D721Med (cell line): ENCODE measurements around the gene CALR.
"Not testable (repeated sequence)": the region's sequence is repeated elsewhere in the genome, so short reads cannot be mapped to it uniquely, and the experiment has no call there.

Experiments
- DNase-seq: peaks from one replicate; pipeline ENCODE4 v3.0.0; 2011; ENCODE audit warnings: low spot score; ENCODE audit not compliant: insufficient read length
- FAIRE-seq: peaks from 2 replicates; lab custom pipeline; 2011; peaks lifted over from hg19 to GRCh38; lab: Jason Lieb, UNC
- CTCF ChIP-seq: IDR thresholded peaks from 2 replicates; pipeline ENCODE4 v1.5.1; 2012; ENCODE audit warnings: mild to moderate bottlenecking, control low read depth; ENCODE audit not compliant: insufficient read depth; ENCODE audit errors: missing control alignments

Gene CALR

GRCh38 chr19:12949363-12950283 is 11.2 kb downstream of the CALR start:
- no peak for TF ChIP-seq CTCF
- DNase-seq (no peak), FAIRE-seq (no peak)

GRCh38 chr19:12952050-12952449 is 13.6 kb downstream of the CALR start:
- not testable (repeated sequence) for FAIRE-seq, DNase-seq

DNA sequence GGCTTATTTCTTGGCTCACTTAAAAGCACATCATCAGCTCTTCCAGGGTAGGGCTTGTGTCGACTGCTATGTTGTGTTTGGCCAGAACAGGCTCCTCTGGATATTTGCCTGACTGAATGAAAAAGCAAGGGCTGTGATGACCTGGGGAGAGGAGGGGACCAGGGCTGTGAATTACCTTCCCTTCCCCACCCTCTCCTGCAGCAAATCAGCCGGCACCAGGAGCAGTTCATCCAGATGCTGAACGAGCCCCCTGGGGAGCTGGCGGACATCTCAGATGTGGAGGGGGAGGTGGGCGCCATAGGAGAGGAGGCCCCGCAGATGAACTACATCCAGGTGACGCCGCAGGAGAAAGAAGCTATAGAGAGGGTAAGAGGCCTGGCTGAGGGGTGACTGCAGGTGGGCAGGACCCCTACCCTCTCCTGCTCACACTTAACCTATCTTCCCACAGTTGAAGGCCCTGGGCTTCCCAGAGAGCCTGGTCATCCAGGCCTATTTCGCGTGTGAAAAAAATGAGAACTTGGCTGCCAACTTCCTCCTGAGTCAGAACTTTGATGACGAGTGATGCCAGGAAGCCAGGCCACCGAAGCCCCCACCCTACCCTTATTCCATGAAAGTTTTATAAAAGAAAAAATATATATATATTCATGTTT is 14.2 kb downstream of the CALR start:
- DNase-seq (no peak), FAIRE-seq (no peak)

GRCh38 chr19:12953138-12953798 is 14.9 kb downstream of the CALR start:
- DNase-seq (no peak), FAIRE-seq (no peak)
- no peak for TF ChIP-seq CTCF

More for the DNA sequence above, 14.2 kb downstream of the CALR start:
- no peak for TF ChIP-seq CTCF

DNA sequence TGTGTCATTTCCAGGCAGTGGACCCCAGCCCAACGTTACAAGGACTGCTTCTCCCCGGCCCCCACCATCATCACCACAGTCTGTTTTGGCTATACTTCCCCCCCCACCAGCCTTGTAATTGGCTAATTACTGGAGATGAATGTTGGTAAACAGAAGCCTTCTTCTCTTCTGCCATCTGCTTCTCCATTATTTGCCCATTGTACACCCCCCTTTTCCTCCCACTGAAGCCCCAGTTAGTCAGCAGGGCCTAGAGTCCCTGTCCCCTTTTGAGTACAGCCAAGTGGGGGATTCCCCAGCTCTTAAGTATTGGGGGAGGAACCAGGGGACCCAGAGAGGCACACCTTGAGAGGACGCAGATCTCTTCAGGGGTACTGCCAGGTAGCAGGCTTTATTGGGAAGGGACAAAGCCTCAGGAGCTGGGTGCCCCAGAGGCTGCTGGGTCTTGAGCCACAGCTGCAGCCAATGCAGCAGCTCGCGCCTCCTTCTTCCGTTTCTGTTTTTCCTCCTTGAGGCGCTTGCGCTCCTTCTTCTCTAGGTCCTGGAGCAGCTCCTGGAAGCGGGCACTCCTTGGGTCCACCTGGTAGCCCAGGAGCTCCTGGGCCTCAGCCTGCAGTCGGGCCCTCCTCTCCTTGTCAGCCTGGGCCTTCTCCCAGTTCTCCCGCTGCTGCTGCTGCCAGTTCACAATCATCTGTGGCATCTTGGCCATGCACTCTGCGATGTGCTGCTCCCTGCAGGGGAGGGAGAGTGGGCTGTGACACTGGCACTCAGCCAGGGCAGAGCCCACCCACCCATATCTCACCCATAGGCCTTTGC is 15.6 kb downstream of the CALR start:
- no peak for TF ChIP-seq CTCF
- DNase-seq (no peak), FAIRE-seq (no peak)

DNA sequence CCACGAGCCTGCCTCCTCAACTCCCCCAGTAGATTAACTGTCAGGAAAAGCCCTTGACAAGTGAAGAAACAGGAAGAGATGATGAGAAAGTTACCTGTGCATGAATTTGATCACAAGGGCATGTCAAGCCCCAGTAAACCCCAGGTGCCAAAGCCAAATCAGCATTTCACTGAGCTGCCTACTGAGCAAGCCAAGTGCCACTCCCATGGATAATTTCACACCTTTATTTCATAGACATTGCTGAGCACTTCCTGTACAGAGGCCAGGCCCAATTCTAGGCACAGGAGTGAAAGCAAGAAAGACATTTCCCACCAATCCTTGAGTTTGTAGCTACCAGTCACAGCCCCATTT is 16.2 kb downstream of the CALR start:
- no peak for FAIRE-seq
- DNase-seq, result no peak
- no peak for TF ChIP-seq CTCF

DNA sequence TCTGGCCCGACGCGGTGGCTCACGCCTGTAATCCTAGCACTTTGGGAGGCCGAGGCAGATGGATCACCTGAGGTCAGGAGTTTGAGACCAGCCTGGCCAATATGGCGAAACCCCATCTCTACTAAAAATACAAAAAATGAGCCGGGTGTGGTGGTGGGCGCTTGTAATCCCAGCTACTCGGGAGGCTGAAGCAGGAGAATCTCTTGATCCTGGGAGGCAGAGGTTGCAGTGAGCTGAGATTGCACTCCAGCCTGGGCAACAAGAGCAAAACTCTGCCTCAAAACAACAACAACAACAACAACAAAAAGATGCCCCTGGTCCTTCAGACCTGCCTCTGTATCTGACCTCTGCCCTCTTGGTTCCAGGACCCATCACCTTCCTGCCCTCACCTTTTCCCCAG is 17.2 kb downstream of the CALR start:
- FAIRE-seq, DNase-seq: not testable (repeated sequence)
